GM10248 (cell line): ENCODE data around the gene TM4SF20.

ENCODE experiments used
- CTCF ChIA-PET: fragments of 300-600 bp; sonication (Branson Sonifier 250); formaldehyde crosslinking; extraction: SDS; loops from one replicate; lab custom pipeline; 2021; ENCODE audit warnings: antibody characterized with exemption; lab: Yijun Ruan, JAX
- POLR2A ChIA-PET: fragments of 350-650 bp; sonication (Branson Sonifier 250); formaldehyde crosslinking; extraction: SDS; loops from one replicate; lab custom pipeline; 2020; ENCODE audit warnings: antibody characterized with exemption; lab: Yijun Ruan, JAX
- DNase-seq: peaks from one replicate; pipeline ENCODE4 v3.0.0; 2012; ENCODE audit errors: extremely low spot score
- CTCF ChIP-seq: IDR thresholded peaks from 2 replicates; pipeline ENCODE4 v1.5.1; 2012; ENCODE audit warnings: mild to moderate bottlenecking, low read depth; ENCODE audit errors: extremely low read depth, missing control alignments, control extremely low read depth

Gene TM4SF20

GRCh38 chr2:227401550-227401949 lies 22.4 kb upstream of the TM4SF20 start:
- ChIA-PET CTCF (interaction anchor here (0.9 to 1.9 kb wide), 5 partner anchors 9 to 70 kb away, joined by 3 to 7 read pairs (median 3); no protein-coding TSS in a partner anchor), POLR2A (no interaction called here)
- TF ChIP-seq CTCF = no peak
- no peak for DNase-seq

DNA sequence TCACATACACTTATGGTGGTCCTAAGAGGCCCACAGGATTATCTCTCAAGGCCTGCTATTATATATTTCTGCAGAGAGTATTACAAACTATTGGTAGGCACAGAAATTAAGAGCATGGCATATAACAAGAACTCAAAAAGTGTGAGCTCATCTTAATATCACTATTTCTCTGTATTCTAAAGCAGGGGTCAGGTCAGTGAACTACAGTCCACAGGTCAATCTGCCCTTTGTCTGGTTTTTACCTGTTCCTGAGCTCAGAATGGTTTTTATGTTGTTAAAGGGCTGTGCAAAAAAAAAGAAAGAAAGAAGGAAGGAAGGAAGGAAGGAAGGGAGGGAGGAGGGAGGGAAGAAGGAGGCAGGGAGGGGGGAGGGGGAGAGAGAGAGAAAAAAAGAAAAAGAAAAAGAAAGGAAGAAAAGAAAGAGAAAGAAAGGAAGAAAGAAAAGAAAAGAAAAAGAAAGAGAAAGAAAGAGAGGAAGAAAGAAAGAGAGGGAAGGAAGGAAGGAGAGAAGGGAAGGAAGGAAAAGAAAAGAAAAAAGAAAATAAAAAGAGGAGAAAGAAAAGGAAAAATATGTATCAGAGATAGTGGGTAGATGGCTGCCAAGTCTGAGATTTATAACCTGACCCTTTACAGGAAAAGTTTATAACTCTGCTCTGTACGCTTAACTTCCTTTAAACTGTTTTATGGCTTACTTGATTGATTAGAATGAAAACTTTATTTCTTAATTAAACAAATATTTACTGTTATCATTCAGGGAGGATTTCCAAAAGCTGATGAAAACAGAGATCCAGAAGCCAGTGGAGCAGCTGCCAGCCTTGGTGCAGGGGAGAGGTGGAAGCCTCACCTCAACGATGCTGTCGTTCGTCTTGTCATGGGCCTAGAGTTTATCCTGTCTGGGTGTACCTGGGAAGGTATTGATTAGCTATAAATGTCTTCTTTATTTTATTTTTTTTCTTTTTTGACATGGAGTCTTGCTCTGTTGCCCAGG lies 19.9 kb upstream of the TM4SF20 start:
- ChIA-PET POLR2A (interaction anchor here (0.6 kb wide), 1 partner anchor 20 kb away, joined by 3 read pairs; no protein-coding TSS in a partner anchor), CTCF (interaction anchor here (1.1 to 7.2 kb wide), 6 partner anchors 8 to 367 kb away, joined by 3 to 39 read pairs (median 6); partner anchors contain the start of gene TM4SF20)
- no peak for TF ChIP-seq CTCF
- no peak for DNase-seq

DNA sequence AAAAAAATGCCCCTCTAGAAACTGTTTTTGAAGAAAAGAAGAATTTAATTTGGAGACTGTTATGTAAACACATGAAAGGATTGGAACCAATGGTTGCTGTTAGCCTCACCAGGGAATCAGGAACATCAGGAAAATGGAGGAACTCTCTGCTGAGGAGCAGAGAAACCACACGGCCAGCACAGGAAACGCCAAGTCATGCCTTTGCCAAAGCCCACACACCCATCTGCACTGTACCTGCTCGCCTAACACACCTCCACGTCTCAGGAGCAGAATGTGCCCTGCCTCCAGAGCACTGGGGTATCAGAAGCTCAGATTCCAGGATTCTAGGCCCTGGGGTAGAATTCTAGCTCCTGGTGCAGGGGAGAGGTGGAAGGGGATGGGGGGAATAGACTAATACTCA lies 18.5 kb upstream of the TM4SF20 start:
- no peak for DNase-seq
- ChIA-PET POLR2A (no interaction called here), CTCF (interaction anchor here (1.2 to 7.2 kb wide), 3 partner anchors 9 to 15 kb away, joined by 7 to 39 read pairs (median 9); no protein-coding TSS in a partner anchor)
- no peak for TF ChIP-seq CTCF

GRCh38 chr2:227395556-227395955 lies 16.4 kb upstream of the TM4SF20 start:
- ChIA-PET CTCF (interaction anchor here (7.2 kb wide), 1 partner anchor 11 kb away, joined by 39 read pairs; no protein-coding TSS in a partner anchor), POLR2A (no interaction called here)
- TF ChIP-seq CTCF = no peak
- DNase-seq = no peak

DNA sequence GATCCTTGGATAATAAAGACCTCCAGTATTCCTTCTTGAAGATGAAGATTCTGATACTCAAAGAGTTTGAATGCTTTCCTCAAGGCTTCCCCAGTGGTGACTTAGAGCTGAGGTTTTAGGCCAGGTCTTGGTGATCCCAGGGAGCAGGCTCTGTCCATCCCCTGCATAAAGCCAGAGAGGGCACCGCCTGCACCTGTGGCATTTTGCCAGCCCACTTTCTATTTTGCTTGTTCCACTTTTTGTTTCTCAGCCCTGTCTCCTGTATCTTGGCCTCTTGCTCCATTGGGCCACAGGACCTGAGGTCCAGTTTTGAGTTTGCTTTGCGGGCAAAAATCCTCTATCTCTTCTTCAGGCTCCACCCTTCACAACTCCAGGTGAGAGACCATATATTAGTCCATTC lies 15.3 kb upstream of the TM4SF20 start:
- CTCF ChIA-PET = interaction anchor here (0.8 to 7.2 kb wide), 2 partner anchors 12 to 46 kb away, joined by 3 to 39 read pairs; no protein-coding TSS in a partner anchor
- DNase-seq = no peak
- no peak for TF ChIP-seq CTCF
- POLR2A ChIA-PET = no interaction called here

- CTCF ChIA-PET = interaction anchor here (1.8 kb wide), 1 partner anchor 15 kb away, joined by 6 read pairs; no protein-coding TSS in a partner anchor
- POLR2A ChIA-PET = no interaction called here
- no peak for DNase-seq
- no peak for TF ChIP-seq CTCF
Observed at GRCh38 chr2:227390468-227391256, 11.6 kb upstream of the TM4SF20 start.
